Central memory CD8-positive, alpha-beta T cell (primary cell): Measurements from ENCODE around the gene C6orf52.
"Not testable (repeated sequence)": the region's sequence is repeated elsewhere in the genome, so short reads cannot be mapped to it uniquely, and the experiment has no call there.

Experiments
- ATAC-seq: fragments of 150-1000 bp; cut with Tn5 transposase; replicated peaks from 2 replicates; pipeline ENCODE4 v1.10.0; 2022; ENCODE audit warnings: mild to moderate bottlenecking, moderate FRiP score, moderate number of reproducible peaks; ENCODE audit not compliant: poor library complexity, severe bottlenecking; ENCODE audit errors: extremely low read depth
- DNase-seq, 2 donors: peaks; one replicate each; pipeline ENCODE4 v3.0.0; 2021; ENCODE audit warnings: low spot score in 2 of 2
- H3K27ac Mint-ChIP-seq: one replicate; pipeline ENCODE4 v1.8.0; 2022; ENCODE audit warnings: low read depth, mild to moderate bottlenecking, moderate library complexity, mixed read lengths
- H3K27me3 Mint-ChIP-seq: one replicate; pipeline ENCODE4 v1.8.0; 2022; ENCODE audit warnings: mixed read lengths
- H3K36me3 Mint-ChIP-seq: one replicate; pipeline ENCODE4 v1.8.0; 2022; ENCODE audit warnings: mild to moderate bottlenecking, moderate library complexity, mixed read lengths; ENCODE audit not compliant: insufficient read depth
- H3K4me1 Mint-ChIP-seq: one replicate; pipeline ENCODE4 v1.8.0; 2022; ENCODE audit warnings: mixed read lengths
- H3K4me3 Mint-ChIP-seq: one replicate; pipeline ENCODE4 v1.8.0; 2022; ENCODE audit warnings: mild to moderate bottlenecking, moderate library complexity, mixed read lengths
- H3K9me3 Mint-ChIP-seq: one replicate; pipeline ENCODE4 v1.8.0; 2022; ENCODE audit warnings: mixed read lengths

C6orf52 gene

GRCh38 chr6:10722820-10723566 is 28.6 kb upstream of the C6orf52 start, which contains the start of gene TMEM14C:
Gene TMEM14C (plus strand): TSS chr6:10723070. CDS start chr6:10724614, 1,544 bp downstream.
- H3K4me3 Mint-ChIP-seq: peak within 1 kb of the TSS; percentile 91
- ATAC-seq (peak; percentile 33), DNase-seq (peak; percentile 38 to 39)
- H3K27ac Mint-ChIP-seq: peak within 1 kb of the TSS; percentile 90
- peaks cover 6% of the 10 kb centered on the region for H3K27me3 Mint-ChIP-seq
- no peaks in the 10 kb centered on the region for H3K9me3 Mint-ChIP-seq
- peaks cover 14% of the 10 kb centered on the region for H3K36me3 Mint-ChIP-seq
- H3K4me1 Mint-ChIP-seq: peaks cover 63% of the 10 kb centered on the region

- Mint-ChIP-seq H3K27me3 (peaks cover 6% of the 10 kb centered on the region), H3K4me3 (peak overlapping the region; percentile 91)
These were observed 28.1 kb upstream of the C6orf52 start for GRCh38 chr6:10722570-10722819.

DNA sequence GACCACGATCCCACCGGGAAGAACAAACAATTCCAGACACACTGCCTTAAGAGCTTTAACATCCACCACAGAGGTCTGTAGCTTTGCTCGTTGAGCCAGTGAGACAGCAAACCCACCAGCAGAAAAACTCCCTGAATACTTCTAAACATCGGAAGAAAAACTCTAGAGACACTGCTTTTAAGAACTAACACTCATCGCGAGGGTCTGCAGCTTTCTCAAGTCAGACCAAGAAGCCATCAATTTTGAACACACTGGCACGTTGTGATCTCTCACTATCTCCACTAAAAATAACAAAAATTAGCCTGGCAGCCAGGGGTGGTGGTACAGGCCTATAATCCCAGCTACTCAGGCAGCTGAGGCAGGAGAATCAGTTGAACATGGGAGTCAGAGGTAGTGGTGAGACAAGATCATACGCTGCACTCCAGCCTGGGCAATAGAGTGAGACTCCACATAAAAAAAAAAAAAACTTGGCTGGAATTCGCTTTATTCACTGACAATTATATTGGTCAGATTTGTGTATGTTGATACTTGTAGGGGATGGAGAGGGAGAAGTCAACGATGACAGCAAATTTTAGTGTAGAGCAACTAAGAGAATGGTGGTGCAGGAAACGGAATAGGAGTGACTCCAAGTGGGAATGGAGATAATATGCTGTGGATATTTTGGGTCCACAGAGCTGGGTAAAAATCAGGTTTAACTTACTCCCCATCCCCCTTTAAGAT is 27.6 kb upstream of the C6orf52 start:
- Mint-ChIP-seq H3K36me3 (peaks cover 14% of the 10 kb centered on the region), H3K27me3 (peaks cover 6% of the 10 kb centered on the region), H3K27ac (no peak overlapping the region), H3K4me3 (peak overlapping the region; percentile 91), H3K9me3 (no peaks in the 10 kb centered on the region), H3K4me1 (peaks cover 55% of the 10 kb centered on the region)
- no peak for ATAC-seq
- no peak for DNase-seq

More at GRCh38 chr6:10722570-10722819, 28.1 kb upstream of the C6orf52 start:
- ATAC-seq (no peak), DNase-seq (no peak)
- peaks cover 60% of the 10 kb centered on the region for H3K4me1 Mint-ChIP-seq
- no peaks in the 10 kb centered on the region for H3K9me3 Mint-ChIP-seq
- H3K36me3 Mint-ChIP-seq: peaks cover 14% of the 10 kb centered on the region
- peak overlapping the region; percentile 90 for H3K27ac Mint-ChIP-seq

DNA sequence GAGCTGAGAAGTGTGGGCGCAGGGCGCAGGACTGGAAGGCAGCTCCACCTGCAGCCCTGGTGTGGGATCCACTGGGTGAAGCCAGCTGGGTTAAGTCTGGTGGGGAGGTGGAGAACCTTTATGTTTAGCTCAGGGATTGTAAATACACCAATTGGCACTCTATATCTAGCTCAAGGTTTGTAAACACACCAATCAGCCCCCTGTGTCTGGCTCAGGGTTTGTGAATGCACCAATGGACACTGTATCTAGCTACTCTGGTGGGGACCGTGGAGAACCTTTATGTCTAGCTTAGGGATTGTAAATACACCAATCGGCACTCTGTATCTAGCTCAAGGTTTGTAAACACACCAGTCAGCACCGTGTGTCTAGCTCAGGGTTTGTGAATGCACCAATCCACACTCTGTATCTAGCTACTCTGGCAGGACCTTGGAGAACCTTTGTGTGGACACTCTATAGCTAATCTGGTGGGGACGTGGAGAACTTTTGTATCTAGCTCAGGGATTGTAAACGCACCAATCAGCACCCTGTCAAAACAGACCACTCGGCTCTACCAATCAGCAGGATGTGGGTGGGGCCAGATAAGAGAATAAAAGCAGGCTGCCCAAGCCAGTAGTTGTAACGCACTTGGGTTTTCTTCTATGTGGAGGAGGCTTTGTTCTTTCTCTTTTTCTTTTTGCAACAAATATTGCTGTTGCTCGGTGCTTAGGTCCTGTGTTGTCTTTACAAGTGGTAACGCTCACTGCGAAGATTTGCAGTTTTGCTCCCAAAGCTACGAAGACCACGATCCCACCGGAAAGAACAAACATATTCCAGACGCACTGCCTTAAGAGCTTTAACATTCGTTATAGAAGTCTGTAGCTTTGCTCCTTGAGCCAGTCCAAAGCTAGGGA is 26.8 kb upstream of the C6orf52 start:
- Mint-ChIP-seq H3K27ac (peak overlapping the region; percentile 25), H3K36me3 (peaks cover 11% of the 10 kb centered on the region), H3K4me3 (peak overlapping the region; percentile 91), H3K4me1 (peaks cover 49% of the 10 kb centered on the region)
- H3K9me3 Mint-ChIP-seq, H3K27me3 Mint-ChIP-seq, DNase-seq, ATAC-seq: not testable (repeated sequence)

GRCh38 chr6:10720265-10720959 is 26.0 kb upstream of the C6orf52 start:
- ATAC-seq (peak; percentile 62), DNase-seq (peak; percentile 23)
- Mint-ChIP-seq H3K27me3 (peaks cover 2% of the 10 kb centered on the region), H3K36me3 (peaks cover 11% of the 10 kb centered on the region), H3K9me3 (no peaks in the 10 kb centered on the region), H3K27ac (peak overlapping the region; percentile 64), H3K4me3 (peak overlapping the region; percentile 91), H3K4me1 (peaks cover 44% of the 10 kb centered on the region)

GRCh38 chr6:10719964-10720264 is 25.5 kb upstream of the C6orf52 start:
- Mint-ChIP-seq H3K4me1 (peaks cover 41% of the 10 kb centered on the region), H3K27me3 (no peaks in the 10 kb centered on the region), H3K36me3 (peaks cover 11% of the 10 kb centered on the region), H3K4me3 (peak overlapping the region; percentile 91), H3K9me3 (no peaks in the 10 kb centered on the region), H3K27ac (peak overlapping the region; percentile 64)
- no peak for DNase-seq
- no peak for ATAC-seq

- Mint-ChIP-seq H3K9me3 (no peaks in the 10 kb centered on the region), H3K4me3 (peak overlapping the region; percentile 91), H3K36me3 (peaks cover 11% of the 10 kb centered on the region), H3K4me1 (peaks cover 40% of the 10 kb centered on the region), H3K27ac (peak overlapping the region; percentile 64), H3K27me3 (no peaks in the 10 kb centered on the region)
- DNase-seq (peak in 1 of 2 donors; percentile 39), ATAC-seq (peak; percentile 48)
These were observed 25.0 kb upstream of the C6orf52 start for GRCh38 chr6:10719296-10719963.

DNA sequence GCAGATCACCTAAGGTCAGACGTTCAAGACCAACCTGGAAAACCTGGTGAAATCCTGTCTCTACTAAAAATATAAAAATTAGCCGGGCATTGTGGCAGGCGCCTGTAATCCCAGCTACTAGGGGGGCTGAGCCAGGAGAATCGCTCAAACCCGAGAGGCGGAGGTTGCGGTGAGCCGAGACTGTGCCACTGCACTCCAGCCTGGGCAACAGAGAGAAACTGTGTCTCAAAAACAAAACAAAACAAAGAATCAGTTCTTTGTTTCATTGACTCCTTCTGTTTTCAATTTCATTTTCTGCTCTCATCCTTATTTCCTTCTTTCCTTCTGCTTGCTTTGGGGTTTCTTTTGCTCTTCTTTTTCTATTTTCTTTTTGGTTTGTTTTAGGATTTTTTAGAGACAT is 19.5 kb upstream of the C6orf52 start:
- Mint-ChIP-seq H3K4me1 (peaks cover 1% of the 10 kb centered on the region), H3K4me3 (no peak overlapping the region), H3K27me3 (no peaks in the 10 kb centered on the region), H3K9me3 (no peaks in the 10 kb centered on the region), H3K27ac (no peak overlapping the region), H3K36me3 (peaks cover 10% of the 10 kb centered on the region)
- DNase-seq (no peak), ATAC-seq (no peak)

- Mint-ChIP-seq H3K27ac (no peak overlapping the region), H3K36me3 (peaks cover 28% of the 10 kb centered on the region), H3K4me1 (peaks cover 37% of the 10 kb centered on the region), H3K9me3 (no peaks in the 10 kb centered on the region), H3K4me3 (peak overlapping the region; percentile 87), H3K27me3 (no peaks in the 10 kb centered on the region)
- no peak for DNase-seq
- no peak for ATAC-seq
These were observed 2.2 kb upstream of the C6orf52 start for GRCh38 chr6:10696655-10697054.

- ATAC-seq: no peak
- no peaks in the 10 kb centered on the region for H3K27me3 Mint-ChIP-seq
- peaks cover 20% of the 10 kb centered on the region for H3K36me3 Mint-ChIP-seq
- DNase-seq: no peak
- peak overlapping the region; percentile 100 for H3K27ac Mint-ChIP-seq
- no peaks in the 10 kb centered on the region for H3K9me3 Mint-ChIP-seq
- peak overlapping the region; percentile 87 for H3K4me3 Mint-ChIP-seq
- H3K4me1 Mint-ChIP-seq: peaks cover 26% of the 10 kb centered on the region
These were observed 756 bp upstream of the C6orf52 start for GRCh38 chr6:10695086-10695657.

DNA sequence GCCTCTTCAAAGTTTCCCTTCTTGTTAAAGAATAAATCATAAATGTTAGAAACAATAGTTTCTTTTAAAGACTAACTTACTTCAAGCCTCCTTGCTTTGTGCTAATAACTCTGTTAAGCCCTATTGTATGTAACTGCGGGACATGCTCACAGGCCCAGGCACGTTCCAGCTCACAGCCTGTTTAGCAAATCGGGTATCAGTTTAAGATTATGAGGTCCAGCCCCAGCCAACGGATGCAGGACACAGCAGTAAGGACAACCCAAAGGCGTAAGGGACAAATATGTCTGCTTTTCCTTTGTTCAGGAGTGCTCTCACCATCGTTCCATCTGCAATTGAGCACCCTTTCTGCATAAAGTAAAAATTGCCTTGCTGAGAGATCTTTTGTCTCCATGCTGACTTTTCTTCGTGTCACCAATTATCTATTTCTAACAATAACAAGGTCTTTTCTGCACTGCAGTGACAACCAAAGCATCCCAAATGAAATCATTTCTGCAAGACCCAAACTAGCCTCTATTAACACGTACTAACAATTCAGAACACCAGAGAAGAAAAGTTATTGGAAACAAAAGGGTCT is 1.4 kb downstream of the C6orf52 start:
- no peak for ATAC-seq
- H3K27me3 Mint-ChIP-seq: peaks cover 2% of the 10 kb centered on the region
- H3K9me3 Mint-ChIP-seq: no peaks in the 10 kb centered on the region
- H3K4me1 Mint-ChIP-seq: peaks cover 20% of the 10 kb centered on the region
- peaks cover 15% of the 10 kb centered on the region for H3K36me3 Mint-ChIP-seq
- H3K27ac Mint-ChIP-seq: peak overlapping the region; percentile 100
- H3K4me3 Mint-ChIP-seq: peak overlapping the region; percentile 87
- DNase-seq: no peak
